ENCODE data around the gene HAS3. TPM values are rescaled to one million over a fixed set of nuclear protein-coding genes. Genes with fewer than 3 reads are reported as not detected.

The HAS3 gene
- total and polyA plus RNA-seq, 2 donors (not counting 3 experiments of a cell fraction or from before 2014, with no cell fraction given): 1.5 to 1.8 TPM

- TF ChIP-seq FOS (IDR thresholded peaks at IDR 0.05; ENCODE audit: borderline replicate concordance, insufficient read depth, low read length) (no peak), POLR2A (IDR thresholded peaks at IDR 0.05; ENCODE audit: low read depth, low read length) (no peak), EZH2 (IDR thresholded peaks at IDR 0.05; ENCODE audit: borderline replicate concordance, low read depth, low read length, severe bottlenecking) (no peak), POLR2AphosphoS5 (IDR thresholded peaks at IDR 0.05; ENCODE audit: insufficient read depth, low read depth, low read length) (peak; percentile 73), GATA2 (IDR thresholded peaks at IDR 0.05; ENCODE audit: insufficient read depth, insufficient read length, low read depth, low read length) (no peak), JUN (IDR thresholded peaks at IDR 0.05; ENCODE audit: borderline replicate concordance, insufficient read depth, insufficient read length, low read depth) (no peak), MYC (IDR thresholded peaks at IDR 0.05; ENCODE audit: low read depth, low read length) (peak; percentile 85), MAX (IDR thresholded peaks at IDR 0.05; ENCODE audit: insufficient read depth, insufficient read length) (peak; percentile 84), CTCF (IDR thresholded peaks at IDR 0.05; ENCODE audit: extremely low read depth in 1 of 2, insufficient read depth in 1 of 2, low read depth in 1 of 2, low read length in 2 of 2) (no peak)
- Histone ChIP-seq H4K20me1 (replicated peaks; ENCODE audit: control insufficient read depth, extremely low read depth, insufficient read depth, low read length) (no peaks in the 10 kb centered on the region), H3K27me3 (ENCODE audit: control insufficient read depth in 2 of 2, insufficient read depth in 2 of 2, low read length in 2 of 2) (no peaks in the 10 kb centered on the region), H3K4me3 (replicated peaks in 1 of 3; ENCODE audit: insufficient read depth in 1 of 3, low read depth in 1 of 3, low read length in 3 of 3) (peak within 1 kb of the TSS; percentile 94 to 99 (median 96)), H3K27ac (ENCODE audit: insufficient read depth, low read depth, low read length) (peak within 1 kb of the TSS; percentile 83), H3K4me2 (ENCODE audit: insufficient read depth, low read length) (peak within 1 kb of the TSS; percentile 73), H3K9ac (replicated peaks; ENCODE audit: extremely low read depth, insufficient read depth, low read length) (peak within 1 kb of the TSS; percentile 91), H2AFZ (ENCODE audit: low read depth, low read length) (peak within 1 kb of the TSS; percentile 85), H3K36me3 (ENCODE audit: control insufficient read depth in 2 of 2, extremely low read depth in 1 of 2, insufficient read depth in 2 of 2, low read length in 2 of 2) (peaks cover 3 to 5% of the 10 kb centered on the region in 2 experiments), H3K4me1 (ENCODE audit: control insufficient read depth, extremely low read depth, insufficient read depth, low read length) (peaks cover 24% of the 10 kb centered on the region), H3K9me3 (replicated peaks; ENCODE audit: control insufficient read depth, insufficient read depth, low read length) (no peaks in the 10 kb centered on the region), H3K9me1 (replicated peaks; ENCODE audit: control insufficient read depth, extremely low read depth, insufficient read depth, low read length) (no peaks in the 10 kb centered on the region), H3K79me2 (ENCODE audit: control insufficient read depth, insufficient read depth, low read length) (peaks cover 88% of the 10 kb centered on the region)
- no TSS peak for BruUV-seq (replicated peaks)
- intact Hi-C loops (cut with micrococcal nuclease): no loop called here
- dilution Hi-C loops (cut with MboI; ENCODE audit: extremely low pct_ligation_motif_present, low sequenced_read_pairs): no loop called here
- POLR2A ChIA-PET: interaction anchor here (0.6 kb wide), 1 partner anchor 18 kb away, joined by 5 read pairs; no protein-coding TSS in a partner anchor
- FAIRE-seq (peak; percentile 83), DNase-seq (ENCODE audit: low read depth, low spot score) (peak; percentile 74)
- CTCF ChIA-PET: interaction anchor here (1.2 to 1.5 kb wide), 3 partner anchors 18 to 285 kb away, joined by 3 to 7 read pairs (median 3); no protein-coding TSS in a partner anchor
Observed at GRCh38 chr16:69132424-69133252, 27.2 kb downstream of the HAS3 start, which contains the start of the genes CHTF8 and UTP4. CHTF8 (minus strand) TSS chr16:69132588; CDS start chr16:69121458, 11,130 bp downstream. UTP4 (plus strand) TSS chr16:69132649; CDS start chr16:69133460, 811 bp downstream.
